ENCODE results near the gene AKNA. TPM values are rescaled to one million over a fixed set of nuclear protein-coding genes. Genes with fewer than 3 reads are reported as not detected.

Gene AKNA
- total RNA-seq, 1 experiment from 2014 or later: 20.6 TPM

- Histone ChIP-seq H2AFZ (ENCODE audit: low read depth, low read length, poor library complexity, severe bottlenecking) (no peak overlapping the region), H3K4me2 (ENCODE audit: low read length) (no peak overlapping the region), H3K4me3 (replicated peaks in 1 of 2; ENCODE audit: low read depth in 1 of 2, low read length in 2 of 2) (no peak overlapping the region), H3K79me2 (ENCODE audit: insufficient read depth, low read length) (no peaks in the 10 kb centered on the region), H3K36me3 (ENCODE audit: control insufficient read depth in 1 of 2, insufficient read depth in 2 of 2, low read length in 2 of 2) (no peaks in the 10 kb centered on the region), H3K27me3 (ENCODE audit: insufficient read depth, low read length) (no peaks in the 10 kb centered on the region), H3K27ac (ENCODE audit: low read depth, low read length) (no peak overlapping the region), H4K20me1 (ENCODE audit: insufficient read depth) (no peaks in the 10 kb centered on the region), H3K9me3 (ENCODE audit: control insufficient read depth in 1 of 2, insufficient read depth in 1 of 2, low read depth in 1 of 2, low read length in 2 of 2) (no peaks in the 10 kb centered on the region), H3K9me2 (ENCODE audit: insufficient read depth) (no peaks in the 10 kb centered on the region), H3K4me1 (ENCODE audit: control insufficient read depth in 1 of 2, insufficient read depth in 2 of 2, low read length in 2 of 2) (no peaks in the 10 kb centered on the region), H3K9ac (ENCODE audit: low read length) (no peak overlapping the region)
- DNase-seq (ENCODE audit: low read depth, low spot score): no peak
- ATAC-seq: no peak
- CTCF ChIA-PET: interaction anchor here (1.5 to 5.4 kb wide), 2 partner anchors 181 to 207 kb away, joined by 5 to 120 read pairs; no protein-coding TSS in a partner anchor
- RAD21 ChIA-PET (ENCODE audit: low non-redundant PET in 1 of 2, low total read pairs in 2 of 2, uncharacterized antibody in 2 of 2, unreplicated experiment in 2 of 2): no interaction called here
- POLR2A ChIA-PET: no interaction called here
- intact Hi-C loops (cut with micrococcal nuclease): no loop called here
- TF ChIP-seq CTCF (IDR thresholded peaks at IDR 0.05 in 2 of 3, conservative IDR thresholded peaks at IDR 0.05 in 1 of 3; ENCODE audit: borderline replicate concordance in 1 of 3, insufficient read depth in 1 of 3, low read depth in 2 of 3, low read length in 2 of 3): no peak
- no peak for TF ChIP-seq FOSL1 (IDR thresholded peaks at IDR 0.05; ENCODE audit: low read depth)
- no peak for TF ChIP-seq REST (IDR thresholded peaks at IDR 0.05; ENCODE audit: low read depth)
- TF ChIP-seq TCF7L2 (IDR thresholded peaks at IDR 0.05; ENCODE audit: borderline replicate concordance, extremely low read depth, insufficient read depth, insufficient read length): no peak
- no peak for TF ChIP-seq EZH2 (IDR thresholded peaks at IDR 0.05)
- TF ChIP-seq ELF1 (IDR thresholded peaks at IDR 0.05; ENCODE audit: borderline replicate concordance, low read depth): no peak
- TF ChIP-seq SRF (IDR thresholded peaks at IDR 0.05; ENCODE audit: low read depth): no peak
- TF ChIP-seq POLR2A (IDR thresholded peaks at IDR 0.05; ENCODE audit: borderline replicate concordance, extremely low read depth, insufficient read depth, insufficient read length): no peak
- no peak for TF ChIP-seq EGR1 (IDR thresholded peaks at IDR 0.05; ENCODE audit: low read depth)
- TF ChIP-seq ZNF274 (IDR thresholded peaks at IDR 0.05; ENCODE audit: low read depth, low read length): no peak
- no peak for TF ChIP-seq RAD21 (IDR thresholded peaks at IDR 0.05; ENCODE audit: low read depth)
- TF ChIP-seq MAX (IDR thresholded peaks at IDR 0.05): no peak
- no peak for TF ChIP-seq ATF3 (IDR thresholded peaks at IDR 0.05)
- no peak for TF ChIP-seq CEBPB (IDR thresholded peaks at IDR 0.05; ENCODE audit: low read depth)
- no peak for TF ChIP-seq JUND (IDR thresholded peaks at IDR 0.05)
- no TSS peak for BruUV-seq (replicated peaks)
These were observed 98.7 kb downstream of the AKNA start for GRCh38 chr9:114289106-114289505.
